Tibial artery (tissue), 4 donors: Measurements from ENCODE around the gene KIF26B.

ENCODE experiments used
- DNase-seq, 2 donors: peaks; one replicate each; pipeline ENCODE4 v3.0.0-alpha.2; 2019
- H3K27ac ChIP-seq, 2 donors: fragments of 200-600 bp; sonication (generic) in 1 of 2; 1 replicate in 1 of 2; 2 replicates in 1 of 2; pipeline ENCODE4 v1.5.1; 2018 to 2019; ENCODE audit warnings: mild to moderate bottlenecking in 1 of 2
- H3K27me3 ChIP-seq, 2 donors: fragments of 200-600 bp; sonication (generic) in 1 of 2; one replicate each; pipeline versions ENCODE4 v1.5.1 to v1.6.0; 2016 to 2019
- H3K36me3 ChIP-seq, 3 donors: fragments of 200-600 bp; sonication (generic) in 2 of 3; one replicate each; pipeline ENCODE4 v1.5.1; 2016 to 2019; ENCODE audit warnings: mild to moderate bottlenecking in 2 of 3
- H3K4me1 ChIP-seq, 4 donors: fragments of 200-600 bp; sonication (generic) in 2 of 4; 1 replicate in 3 of 4; 2 replicates in 1 of 4; pipeline ENCODE4 v1.5.1; 2016 to 2019
- H3K4me3 ChIP-seq, 2 donors: fragments of 200-600 bp; sonication (generic) in 1 of 2; 1 replicate in 1 of 2; 2 replicates in 1 of 2; pipeline ENCODE4 v1.5.1; 2018 to 2019; ENCODE audit warnings: mild to moderate bottlenecking in 2 of 2
- H3K9me3 ChIP-seq, 3 donors: fragments of 200-600 bp; sonication (generic) in 1 of 3; one replicate each; pipeline ENCODE4 v1.5.1; 2016 to 2019
- intact Hi-C: fragments of 100-400 bp; cut with DNase I; formaldehyde crosslinking; loops from one replicate; pipeline ENCODE4 v1.15.0; 2023; ENCODE audit warnings: low total_unique reads
- TF ChIP-seq, protein P1 (sequence below), 2 experiments: fragments of 200-600 bp in 1 of 2; fragments of 450-650 bp in 1 of 2; IDR thresholded peaks; one replicate each; pipeline ENCODE4 v1.5.1; 2017 to 2019; ENCODE audit warnings: antibody characterized with exemption in 2 of 2, mild to moderate bottlenecking in 1 of 2, moderate library complexity in 1 of 2

The KIF26B gene

DNA sequence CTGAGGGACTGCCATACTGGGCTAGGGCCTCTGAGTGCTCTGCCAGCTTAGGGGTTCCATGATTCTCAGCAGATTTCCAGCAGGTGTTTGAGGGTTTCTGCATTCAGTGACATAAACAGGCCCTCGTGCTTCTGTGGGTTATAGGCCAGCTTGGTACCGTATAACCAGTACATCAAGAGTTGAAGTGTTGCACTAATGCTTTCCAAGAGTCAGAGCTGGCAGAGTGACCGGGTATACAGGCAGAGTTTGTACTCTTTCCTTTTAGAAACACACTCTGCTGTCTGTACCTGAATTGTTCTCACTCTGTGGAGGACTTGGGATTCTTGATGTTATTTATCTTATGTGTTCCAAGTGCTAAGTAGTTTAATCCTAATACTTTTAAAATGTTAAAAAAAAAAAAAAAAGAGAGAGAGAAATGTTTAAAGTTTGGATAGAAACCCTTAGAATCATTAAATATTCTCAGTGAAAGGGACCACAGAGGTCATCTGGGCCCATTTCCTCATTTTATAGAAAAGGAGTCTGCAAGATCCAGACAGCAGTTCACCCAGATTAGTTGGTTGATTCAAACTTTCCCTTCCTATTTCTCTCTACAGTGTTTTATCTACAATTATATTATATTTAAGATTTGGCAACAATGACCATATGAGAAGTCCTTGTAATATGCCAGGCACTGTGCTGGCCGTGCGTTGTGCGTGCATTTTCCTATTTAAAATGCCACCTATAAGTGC is 325.8 kb downstream of the KIF26B start:
- Histone ChIP-seq H3K9me3 (no peaks in the 10 kb centered on the region), H3K27ac (no peak overlapping the region), H3K27me3 (no peaks in the 10 kb centered on the region), H3K4me3 (no peak overlapping the region), H3K36me3 (no peaks in the 10 kb centered on the region), H3K4me1 (no peaks in the 10 kb centered on the region)
- TF ChIP-seq, protein P1, sequence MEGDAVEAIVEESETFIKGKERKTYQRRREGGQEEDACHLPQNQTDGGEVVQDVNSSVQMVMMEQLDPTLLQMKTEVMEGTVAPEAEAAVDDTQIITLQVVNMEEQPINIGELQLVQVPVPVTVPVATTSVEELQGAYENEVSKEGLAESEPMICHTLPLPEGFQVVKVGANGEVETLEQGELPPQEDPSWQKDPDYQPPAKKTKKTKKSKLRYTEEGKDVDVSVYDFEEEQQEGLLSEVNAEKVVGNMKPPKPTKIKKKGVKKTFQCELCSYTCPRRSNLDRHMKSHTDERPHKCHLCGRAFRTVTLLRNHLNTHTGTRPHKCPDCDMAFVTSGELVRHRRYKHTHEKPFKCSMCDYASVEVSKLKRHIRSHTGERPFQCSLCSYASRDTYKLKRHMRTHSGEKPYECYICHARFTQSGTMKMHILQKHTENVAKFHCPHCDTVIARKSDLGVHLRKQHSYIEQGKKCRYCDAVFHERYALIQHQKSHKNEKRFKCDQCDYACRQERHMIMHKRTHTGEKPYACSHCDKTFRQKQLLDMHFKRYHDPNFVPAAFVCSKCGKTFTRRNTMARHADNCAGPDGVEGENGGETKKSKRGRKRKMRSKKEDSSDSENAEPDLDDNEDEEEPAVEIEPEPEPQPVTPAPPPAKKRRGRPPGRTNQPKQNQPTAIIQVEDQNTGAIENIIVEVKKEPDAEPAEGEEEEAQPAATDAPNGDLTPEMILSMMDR (IDR thresholded peaks at IDR 0.05): no peak
- no peak for DNase-seq
- intact Hi-C loops: no loop called here

DNA sequence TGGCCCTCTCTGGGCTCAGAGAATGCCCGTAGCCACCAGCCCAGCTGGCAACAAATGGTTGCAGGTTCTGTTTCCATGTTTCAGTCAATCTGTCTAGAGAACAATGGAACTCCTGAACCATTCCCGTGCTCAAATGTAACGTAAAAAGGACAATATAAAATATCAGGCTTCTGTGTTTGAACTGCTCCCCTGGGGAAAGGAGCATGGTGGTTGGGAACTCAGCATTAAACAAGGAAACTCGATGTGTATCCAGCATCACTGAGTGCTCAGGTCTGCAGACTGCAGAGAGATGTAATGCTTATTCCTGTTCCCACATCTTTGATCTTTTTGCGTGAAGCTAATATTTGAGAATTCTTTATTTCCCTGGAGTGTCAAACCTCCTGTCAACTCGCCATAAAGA is 326.5 kb downstream of the KIF26B start:
- Histone ChIP-seq H3K27me3 (no peaks in the 10 kb centered on the region), H3K36me3 (no peaks in the 10 kb centered on the region), H3K9me3 (no peaks in the 10 kb centered on the region), H3K4me1 (no peaks in the 10 kb centered on the region), H3K4me3 (no peak overlapping the region), H3K27ac (no peak overlapping the region)
- intact Hi-C loops: no loop called here
- no peak for DNase-seq
- TF ChIP-seq, protein P1 (IDR thresholded peaks at IDR 0.05): no peak

DNA sequence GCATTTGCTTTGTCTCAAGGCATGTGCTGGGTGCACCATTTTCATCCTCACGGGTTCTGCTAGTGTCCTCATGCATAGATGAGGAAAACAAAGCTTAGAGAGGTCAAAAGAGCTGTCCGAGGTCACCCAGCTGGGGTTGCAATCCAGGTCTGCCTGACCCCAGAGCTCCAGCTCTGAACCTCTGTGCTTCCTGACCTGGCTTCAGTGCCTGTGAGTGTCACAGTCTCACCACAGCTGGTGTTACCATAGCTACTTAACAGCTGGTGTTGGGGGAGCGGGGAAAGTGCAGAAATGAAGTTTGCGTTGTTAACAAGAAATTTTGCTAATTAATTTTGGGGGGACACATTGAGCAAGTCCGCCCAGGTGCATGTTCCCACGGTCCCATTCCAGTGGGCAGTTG is 328.5 kb downstream of the KIF26B start:
- no peaks in the 10 kb centered on the region for H3K4me1 ChIP-seq
- intact Hi-C loops: no loop called here
- DNase-seq: no peak
- TF ChIP-seq, protein P1 (IDR thresholded peaks at IDR 0.05): no peak
- H3K4me3 ChIP-seq: no peak overlapping the region
- H3K36me3 ChIP-seq: no peaks in the 10 kb centered on the region
- no peaks in the 10 kb centered on the region for H3K9me3 ChIP-seq
- no peak overlapping the region for H3K27ac ChIP-seq
- no peaks in the 10 kb centered on the region for H3K27me3 ChIP-seq

DNA sequence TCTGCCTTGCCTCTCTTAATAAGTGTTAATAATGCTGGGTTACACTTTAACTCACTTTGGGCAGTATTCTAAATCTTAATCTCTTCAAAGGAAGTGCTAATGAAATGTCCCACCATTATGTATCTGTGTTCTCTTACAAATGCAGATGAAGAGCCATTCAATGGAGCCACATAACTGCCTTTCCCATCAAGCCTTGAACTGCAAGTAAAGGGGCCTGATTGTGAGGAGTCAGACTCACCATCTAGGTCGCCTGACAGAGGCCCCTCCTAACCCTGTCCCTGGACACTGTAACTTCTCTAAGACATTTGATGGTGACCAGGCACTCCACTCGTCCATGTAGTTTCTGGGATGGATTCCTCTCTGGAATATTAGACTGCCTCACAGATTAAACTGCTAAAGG is 329.4 kb downstream of the KIF26B start:
- Histone ChIP-seq H3K4me1 (no peaks in the 10 kb centered on the region), H3K9me3 (no peaks in the 10 kb centered on the region), H3K36me3 (no peaks in the 10 kb centered on the region), H3K27ac (no peak overlapping the region), H3K27me3 (no peaks in the 10 kb centered on the region), H3K4me3 (no peak overlapping the region)
- intact Hi-C loops: no loop called here
- TF ChIP-seq, protein P1 (IDR thresholded peaks at IDR 0.05): no peak
- DNase-seq: no peak

DNA sequence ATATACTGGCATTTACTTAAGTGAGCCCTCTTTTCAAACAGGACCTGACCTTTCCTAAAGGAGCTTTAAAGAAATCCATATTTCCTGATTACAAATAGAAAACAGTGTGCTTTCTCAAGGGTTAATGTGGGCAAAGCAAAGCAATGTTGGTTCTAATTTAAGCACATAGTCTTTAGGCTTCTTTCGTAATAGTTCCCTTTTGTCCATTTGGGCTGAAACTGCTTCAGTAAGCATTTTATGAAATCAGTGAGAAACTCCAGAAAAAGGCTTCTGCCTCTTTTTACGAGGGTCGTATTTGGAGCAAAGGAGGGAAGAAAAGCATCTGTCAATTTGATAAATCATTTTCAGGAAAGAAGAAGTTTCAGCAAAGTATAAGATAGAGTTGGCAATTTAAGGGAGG is 331.2 kb downstream of the KIF26B start:
- no peaks in the 10 kb centered on the region for H3K9me3 ChIP-seq
- H3K36me3 ChIP-seq: no peaks in the 10 kb centered on the region
- no peak overlapping the region for H3K27ac ChIP-seq
- intact Hi-C loops: no loop called here
- no peaks in the 10 kb centered on the region for H3K27me3 ChIP-seq
- H3K4me3 ChIP-seq: no peak overlapping the region
- TF ChIP-seq, protein P1 (IDR thresholded peaks at IDR 0.05): no peak
- no peak for DNase-seq
- no peaks in the 10 kb centered on the region for H3K4me1 ChIP-seq
